HepG2 (cell line): ENCODE measurements around the gene RNASE8. TPM values are rescaled to one million over a fixed set of nuclear protein-coding genes. Genes with fewer than 3 reads are reported as not detected.

ENCODE experiments used
- ATAC-seq: fragments of 200-7000 bp; cut with Tn5 transposase; 3 replicates; pipeline ENCODE4 v1.9.1; 2020; ENCODE audit warnings: mild to moderate bottlenecking, moderate library complexity
- BruUV-seq: library from RNA; stranded (reverse); fragments of 400-500 nt; replicated peaks from 2 replicates; lab custom pipeline; 2021; lab: Mats Ljungman, UMichigan
- CTCF ChIA-PET: fragments of 300-600 bp; formaldehyde crosslinking; extraction: SDS; loops from one replicate; lab custom pipeline; 2021; ENCODE audit warnings: low total read pairs, inconsistent platforms, low intra/inter-chr PET ratio; lab: Yijun Ruan, JAX
- POLR2A ChIA-PET: fragments of 350-600 bp; sonication (Branson Sonifier 250); formaldehyde crosslinking; loops from one replicate; lab custom pipeline; 2020; ENCODE audit warnings: antibody characterized with exemption, inconsistent platforms; lab: Yijun Ruan, JAX
- DNase-seq: peaks from one replicate; pipeline ENCODE4 v3.0.0-alpha.2; 2015; ENCODE audit warnings: low spot score
- FAIRE-seq: peaks from 3 replicates; lab custom pipeline; 2011; peaks lifted over from hg19 to GRCh38; lab: Jason Lieb, UNC
- H2AFZ ChIP-seq: one replicate; pipeline ENCODE4 v1.6.1; 2011; ENCODE audit warnings: low read length, inconsistent platforms
- H3K27ac ChIP-seq: fragments of 300-600 bp; 3 replicates; pipeline ENCODE4 v1.8.0; 2011; ENCODE audit warnings: mixed run types, mild to moderate bottlenecking, mixed read lengths, low read length, inconsistent platforms; ENCODE audit not compliant: insufficient read depth; ENCODE audit errors: extremely low read length
- H3K27me3 ChIP-seq, 2 experiments: fragments of 200-600 bp in 1 of 2; 2 replicates in 1 of 2; 3 replicates in 1 of 2; pipeline versions ENCODE4 v1.6.0 to v1.8.0; 2011; ENCODE audit warnings: low read length in 2 of 2, mild to moderate bottlenecking in 2 of 2, moderate library complexity in 2 of 2, inconsistent platforms in 1 of 2; ENCODE audit not compliant: insufficient read depth in 2 of 2, control insufficient read depth in 1 of 2
- H3K36me3 ChIP-seq, 2 experiments: fragments of 200-600 bp in 1 of 2; replicated peaks in 1 of 2; 2 replicates in 1 of 2; 3 replicates in 1 of 2; pipeline versions ENCODE4 v1.5.1 to v1.8.0; 2011; ENCODE audit warnings: low read length in 2 of 2, inconsistent platforms in 1 of 2; ENCODE audit not compliant: insufficient read depth in 2 of 2, control insufficient read depth in 1 of 2
- H3K4me1 ChIP-seq: 2 replicates; pipeline ENCODE4 v1.5.1; 2012; ENCODE audit warnings: low read length, inconsistent platforms; ENCODE audit not compliant: insufficient read depth
- H3K4me2 ChIP-seq: 2 replicates; pipeline ENCODE4 v1.6.0; 2011; ENCODE audit warnings: low read depth, low read length, inconsistent platforms
- H3K4me3 ChIP-seq, 3 experiments: fragments of 200-600 bp in 1 of 3; sonication (generic), shearing (Covaris generic) in 1 of 3; replicated peaks in 1 of 3; 2 replicates each; pipeline ENCODE4 v1.5.1; 2011 to 2016; ENCODE audit warnings: low read length in 3 of 3, inconsistent platforms in 2 of 3, low read depth in 2 of 3, mild to moderate bottlenecking in 2 of 3, control low read depth in 1 of 3, mixed read lengths in 1 of 3; ENCODE audit not compliant: insufficient read depth in 1 of 3
- H3K79me2 ChIP-seq: one replicate; pipeline ENCODE4 v1.6.1; 2011; ENCODE audit warnings: low read length, inconsistent platforms; ENCODE audit not compliant: insufficient read depth
- H3K9ac ChIP-seq: 2 replicates; pipeline ENCODE4 v1.6.0; 2011; ENCODE audit warnings: mild to moderate bottlenecking, low read depth, low read length, inconsistent platforms; ENCODE audit not compliant: insufficient read depth
- H3K9me3 ChIP-seq: 2 replicates; pipeline ENCODE4 v1.5.1; 2012; ENCODE audit warnings: mild to moderate bottlenecking, low read length
- H4K20me1 ChIP-seq: 2 replicates; pipeline ENCODE4 v1.6.0; 2011; ENCODE audit warnings: inconsistent platforms, mild to moderate bottlenecking, low read length, moderate library complexity; ENCODE audit not compliant: insufficient read depth
- AGO2 ChIP-seq: fragments of 200-400 bp; formaldehyde crosslinking; optimal IDR thresholded peaks from 2 replicates; pipeline ENCODE3; 2017; ENCODE audit warnings: mild to moderate bottlenecking, low read depth, low read length, moderate library complexity
- EZH2 ChIP-seq: conservative IDR thresholded peaks from 2 replicates; pipeline ENCODE4 v1.6.1; 2012; ENCODE audit warnings: mild to moderate bottlenecking, low read depth, low read length, moderate library complexity
- NONO ChIP-seq, 2 experiments: fragments of 450-650 bp in 1 of 2; sonication (generic) in 1 of 2; formaldehyde crosslinking in 1 of 2; IDR thresholded peaks in 1 of 2; conservative IDR thresholded peaks in 1 of 2; 2 replicates each; pipeline versions ENCODE4 v1.6.1 to v1.8.0; 2017 to 2022; ENCODE audit warnings: mild to moderate bottlenecking in 1 of 2, missing genetic modification reagents in 1 of 2, moderate library complexity in 1 of 2
- PAF1 ChIP-seq: IDR thresholded peaks from 2 replicates; pipeline ENCODE4 v1.6.1; 2016; ENCODE audit warnings: missing genetic modification reagents, missing compliant biosample characterization
- ZBTB37 ChIP-seq: sonication (generic); formaldehyde crosslinking; IDR thresholded peaks from 2 replicates; pipeline ENCODE4 v1.4.0; 2020; ENCODE audit warnings: mild to moderate bottlenecking, missing genetic modification reagents
- ZFX ChIP-seq: sonication (generic); formaldehyde crosslinking; IDR thresholded peaks from 2 replicates; pipeline ENCODE4 v1.4.0; 2020; ENCODE audit warnings: mild to moderate bottlenecking, low read depth, missing genetic modification reagents, moderate library complexity
- ZNF225 ChIP-seq: sonication (generic); formaldehyde crosslinking; IDR thresholded peaks from 2 replicates; pipeline ENCODE4 v1.4.0; 2020; ENCODE audit warnings: mild to moderate bottlenecking, missing genetic modification reagents
- ZNF251 ChIP-seq: sonication (generic); formaldehyde crosslinking; IDR thresholded peaks from 2 replicates; pipeline ENCODE4 v1.9.0; 2021; ENCODE audit warnings: mild to moderate bottlenecking, missing genetic modification reagents
- ZNF512B ChIP-seq: sonication (generic); formaldehyde crosslinking; IDR thresholded peaks from 2 replicates; pipeline ENCODE4 v1.5.1; 2020; ENCODE audit warnings: missing genetic modification reagents, mild to moderate bottlenecking, borderline replicate concordance
- ZNF629 ChIP-seq: sonication (generic); formaldehyde crosslinking; conservative IDR thresholded peaks from 2 replicates; pipeline ENCODE4 v1.5.0; 2020; ENCODE audit warnings: missing genetic modification reagents
- ZNF687 ChIP-seq: sonication (generic); formaldehyde crosslinking; IDR thresholded peaks from 2 replicates; pipeline ENCODE4 v1.5.1; 2020; ENCODE audit warnings: mild to moderate bottlenecking, missing genetic modification reagents, moderate library complexity
- ZNF776 ChIP-seq: sonication (generic); formaldehyde crosslinking; IDR thresholded peaks from 2 replicates; pipeline ENCODE4 v1.4.0; 2020; ENCODE audit warnings: mild to moderate bottlenecking, missing genetic modification reagents
- ZNF883 ChIP-seq: sonication (generic); formaldehyde crosslinking; IDR thresholded peaks from 2 replicates; pipeline ENCODE4 v1.5.1; 2020; ENCODE audit warnings: mild to moderate bottlenecking, missing genetic modification reagents; ENCODE audit errors: not compliant biosample characterization
- ZZZ3 ChIP-seq: sonication (generic); formaldehyde crosslinking; IDR thresholded peaks from 2 replicates; pipeline ENCODE4 v1.4.0; 2020; ENCODE audit warnings: missing genetic modification reagents, mild to moderate bottlenecking, borderline replicate concordance
- WGBS: methylation state at CpG from one replicate; pipeline ENCODE4 v1.1.6; 2017; ENCODE audit warnings: low lambda C conversion rate; 5-methylcytosine and 5-hydroxymethylcytosine counted together
- in situ Hi-C: cut with HindIII; loops from 2 replicates; pipeline ENCODE4 v1.10.0; 2017; ENCODE audit warnings: low pct_unique_long_range_greater_than_20kb; ENCODE audit not compliant: extremely low pct_ligation_motif_present
- intact Hi-C: fragments of 100-400 bp; cut with micrococcal nuclease; formaldehyde crosslinking; loops from one replicate; pipeline ENCODE4 v1.10.0; 2022; ENCODE audit not compliant: unreplicated experiment
- polyA plus RNA-seq, 8 experiments: library from polyadenylated mRNA; depleted of rRNA in 3 of 8; stranded (reverse) in 7 of 8; unstranded in 1 of 8; fragments of >200 nt; fragmentation: Illumina TruSeq in 4 of 8; extraction: Trizol in 4 of 8; gene quantifications; 2 replicates each; pipeline versions ENCODE4 v1.2.1 to v1.2.3, GENCODE V29; 2011 to 2016; ENCODE audit warnings: low read depth in 4 of 8, missing spikeins in 1 of 8, mixed read lengths in 1 of 8; ENCODE audit not compliant: insufficient read depth in 1 of 8
- total RNA-seq, 5 experiments: library from RNA; depleted of rRNA; stranded (reverse); fragments of >200 nt; fragmentation: Illumina TruSeq; extraction: Trizol; gene quantifications; 2 replicates each; pipeline ENCODE4 v1.2.3, GENCODE V29; 2016; ENCODE audit warnings: low read depth in 1 of 5

RNASE8 gene
- total and polyA plus RNA-seq, 2 of the 13 experiments (the other 11 are each of a cell fraction or from before 2014, with no cell fraction given), result not detected

GRCh38 chr14:21072781-21073339 lies 15.2 kb downstream of the RNASE8 start:
- Histone ChIP-seq H4K20me1 (no peaks in the 10 kb centered on the region), H3K27ac (no peak overlapping the region), H2AFZ (no peak overlapping the region), H3K27me3 (peaks cover 0 to 7% of the 10 kb centered on the region in 2 experiments; a peak in 1 of 5 replicates), H3K4me2 (no peak overlapping the region), H3K36me3 (peaks cover 20 to 35% of the 10 kb centered on the region in 2 experiments), H3K4me1 (peaks cover 40% of the 10 kb centered on the region), H3K4me3 (no peak overlapping the region), H3K79me2 (peaks cover 6% of the 10 kb centered on the region), H3K9me3 (no peaks in the 10 kb centered on the region), H3K9ac (no peak overlapping the region)
- ChIA-PET POLR2A (interaction anchor here (1.6 to 6.7 kb wide), 6 partner anchors 11 to 29 kb away, joined by 6 to 141 read pairs (median 56); partner anchors contain the start of genes TMEM253 and ZNF219), CTCF (interaction anchor here (7.5 kb wide), 1 partner anchor 22 kb away, joined by 135 read pairs; no protein-coding TSS in a partner anchor)
- intact Hi-C loops, result no loop called here
- WGBS, result 98% methylated on average over 9 of the region's 9 CpGs
- no peak for FAIRE-seq
- DNase-seq, result no peak
- no TSS peak for BruUV-seq
- no peak for ATAC-seq
- in situ Hi-C loops, result no loop called here
- TF ChIP-seq ZZZ3 (CRISPR knock-in tag) (no peak), AGO2 (peak; percentile 32), ZNF251 (CRISPR knock-in tag) (no peak), NONO (IDR thresholded peaks at IDR 0.05) (no peak), NONO (CRISPR knock-in tag; conservative IDR thresholded peaks at IDR 0.05) (0 out of 2 replicates have a peak, but pooled peaks have one; percentile 33), ZBTB37 (CRISPR knock-in tag) (no peak), ZNF883 (CRISPR knock-in tag) (peak; percentile 28), ZNF629 (CRISPR knock-in tag) (no peak), EZH2 (no peak), ZNF776 (CRISPR knock-in tag) (no peak), ZFX (CRISPR knock-in tag) (0 out of 2 replicates have a peak, but pooled peaks have one; percentile 11), PAF1 (CRISPR knock-in tag) (0 out of 2 replicates have a peak, but pooled peaks have one; percentile 54), ZNF225 (CRISPR knock-in tag) (0 out of 2 replicates have a peak, but pooled peaks have one; percentile 46), ZNF512B (0 out of 2 replicates have a peak, but pooled peaks have one; percentile 31), ZNF687 (peak; percentile 39)
